T-helper 17 cell (primary cell): Measurements from ENCODE around the gene TRIM43. TPM values are rescaled to one million over a fixed set of nuclear protein-coding genes. Genes with fewer than 3 reads are reported as not detected.
"Not testable (repeated sequence)": the region's sequence is repeated elsewhere in the genome, so short reads cannot be mapped to it uniquely, and the experiment has no call there.

Experiments used
- ATAC-seq: fragments of 150-1000 bp; cut with Tn5 transposase; 2 replicates; pipeline ENCODE4 v1.10.0; 2021; ENCODE audit warnings: mild to moderate bottlenecking, moderate library complexity
- DNase-seq, 3 donors: peaks; one replicate each; pipeline versions ENCODE4 v3.0.0 to v3.0.0-alpha.2; 2020 to 2021
- H3K9me3 ChIP-seq: one replicate; pipeline ENCODE4 v1.7.0; 2013; ENCODE audit warnings: low read length, mild to moderate bottlenecking; ENCODE audit not compliant: control insufficient read depth, poor library complexity, severe bottlenecking
- H3K27ac Mint-ChIP-seq: one replicate; pipeline ENCODE4 v1.8.0; 2022; ENCODE audit warnings: mild to moderate bottlenecking, moderate library complexity, mixed read lengths
- H3K27me3 Mint-ChIP-seq: one replicate; pipeline ENCODE4 v1.8.0; 2022; ENCODE audit warnings: mixed read lengths
- H3K36me3 Mint-ChIP-seq: one replicate; pipeline ENCODE4 v1.8.0; 2022; ENCODE audit warnings: low read depth, mixed read lengths
- H3K4me1 Mint-ChIP-seq: one replicate; pipeline ENCODE4 v1.8.0; 2022; ENCODE audit warnings: mild to moderate bottlenecking, mixed read lengths
- H3K4me3 Mint-ChIP-seq: one replicate; pipeline ENCODE4 v1.8.0; 2022; ENCODE audit warnings: mild to moderate bottlenecking, moderate library complexity, mixed read lengths
- total RNA-seq, 4 donors: library from RNA in 2 of 4; stranded (reverse) in 2 of 4; gene quantifications; one replicate each; pipeline ENCODE4 v1.2.3 and lab custom pipeline; 2022 to 2026

The TRIM43 gene
- total RNA-seq, result not detected
- total RNA-seq (lab: John Stamatoyannopoulos, UW), result 0 reads per million in 2 donors

DNA sequence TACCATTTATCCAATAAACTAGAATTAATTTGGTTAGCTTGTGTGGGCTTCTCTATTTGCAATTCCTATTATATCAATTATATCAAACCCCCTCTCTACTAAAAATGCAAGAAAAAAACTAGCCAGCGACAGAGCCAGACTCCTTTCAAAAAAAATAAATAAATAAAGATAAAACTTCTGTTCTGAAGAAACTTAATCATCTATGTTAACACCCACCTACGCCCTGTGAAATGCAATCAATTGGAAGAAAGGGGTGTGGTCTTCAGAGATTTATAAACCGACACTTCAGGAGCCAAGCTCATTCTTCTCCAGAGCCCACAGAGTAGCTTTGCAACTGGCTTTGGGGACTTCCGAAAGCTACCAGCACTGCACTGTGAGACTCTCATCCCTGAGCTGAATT, at the start of gene TRIM43:
Gene TRIM43, plus strand, starts transcription at position 301 of the 400 bp plus-strand sequence. CDS start 2,023 bp downstream, outside the sequence.
- not testable (repeated sequence) for ATAC-seq, DNase-seq, H3K9me3 ChIP-seq, H3K4me1 Mint-ChIP-seq, H3K36me3 Mint-ChIP-seq, H3K4me3 Mint-ChIP-seq, H3K27ac Mint-ChIP-seq
- peaks cover 12% of the 10 kb centered on the region for H3K27me3 Mint-ChIP-seq

DNA sequence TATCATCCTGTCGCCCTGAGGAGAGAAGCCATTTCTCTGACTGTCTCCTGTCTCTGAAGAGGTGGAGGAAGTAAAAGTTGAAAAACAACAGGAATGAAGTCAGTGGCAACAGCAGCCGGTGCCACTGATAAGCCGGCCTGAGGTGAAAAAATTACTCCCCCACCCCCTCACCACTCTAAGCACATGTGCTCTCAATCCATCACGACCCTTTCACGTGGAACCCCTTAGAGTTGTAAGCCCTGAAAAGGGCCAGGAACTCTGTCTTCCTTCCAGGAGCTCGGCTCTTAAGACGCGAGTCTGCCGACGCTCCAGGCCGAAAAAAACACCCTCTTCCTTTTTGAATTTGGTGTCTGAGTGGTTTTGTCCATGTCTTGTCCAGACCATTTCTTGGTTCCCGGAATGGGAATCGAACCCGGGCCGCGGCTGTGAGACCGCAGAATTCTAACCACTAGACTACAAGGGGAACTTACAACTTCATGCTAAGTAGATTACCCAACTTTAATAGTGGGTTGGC, 40.7 kb upstream of the TRIM43 start:
- peaks cover 41% of the 10 kb centered on the region for H3K27me3 Mint-ChIP-seq
- no peak overlapping the region for H3K27ac Mint-ChIP-seq
- no peak overlapping the region for H3K4me3 Mint-ChIP-seq
- no peaks in the 10 kb centered on the region for H3K9me3 ChIP-seq
- H3K4me1 Mint-ChIP-seq, result peaks cover 6% of the 10 kb centered on the region
- no peaks in the 10 kb centered on the region for H3K36me3 Mint-ChIP-seq
- ATAC-seq (no peak), DNase-seq (no peak)

DNA sequence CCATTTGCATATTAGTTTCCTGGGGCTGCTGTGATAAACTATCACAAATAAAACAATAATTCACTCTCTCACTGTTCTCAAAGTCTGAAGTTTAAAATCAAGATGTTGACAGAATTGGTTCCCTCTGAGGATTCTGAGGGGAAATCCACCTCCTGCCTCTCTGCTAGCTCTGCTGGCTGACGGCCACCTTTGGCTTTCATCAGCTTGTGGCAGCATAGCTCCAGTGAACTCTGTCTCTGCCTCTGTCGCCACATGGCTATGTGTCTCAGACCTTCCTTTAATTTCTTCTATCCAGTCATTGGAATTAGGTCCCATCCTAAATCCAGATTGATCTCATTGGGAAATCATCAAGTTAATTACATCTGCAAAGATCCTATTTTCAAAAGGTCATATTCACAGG, 38.9 kb upstream of the TRIM43 start:
- Mint-ChIP-seq H3K36me3 (peaks cover 3% of the 10 kb centered on the region), H3K4me1 (peaks cover 2% of the 10 kb centered on the region), H3K4me3 (no peak overlapping the region), H3K27ac (no peak overlapping the region), H3K27me3 (peaks cover 47% of the 10 kb centered on the region)
- ATAC-seq (no peak), DNase-seq (no peak)
- no peaks in the 10 kb centered on the region for H3K9me3 ChIP-seq

DNA sequence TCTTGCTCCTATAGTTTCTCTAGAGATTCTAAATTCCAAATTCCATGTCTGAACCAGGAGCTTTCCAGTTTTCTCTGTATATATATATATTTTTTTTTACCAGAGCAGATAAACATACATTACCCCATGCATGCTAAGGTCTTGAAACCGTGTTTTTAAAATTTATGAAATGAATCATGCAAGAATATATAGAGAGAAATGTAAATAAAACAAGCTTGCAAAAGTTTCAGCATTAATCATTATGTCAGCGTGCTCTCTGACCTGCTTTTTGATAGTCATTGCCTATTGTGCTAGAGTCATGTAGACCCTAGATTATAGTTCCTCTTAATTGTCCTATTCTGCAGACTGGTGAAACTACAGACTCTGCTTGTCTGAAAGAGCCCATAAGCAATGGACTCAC, 22.6 kb upstream of the TRIM43 start:
- DNase-seq (no peak), ATAC-seq (no peak)
- no peak overlapping the region for H3K4me3 Mint-ChIP-seq
- H3K36me3 Mint-ChIP-seq, result peaks cover 3% of the 10 kb centered on the region
- H3K9me3 ChIP-seq, result no peaks in the 10 kb centered on the region
- H3K27ac Mint-ChIP-seq, result no peak overlapping the region
- H3K4me1 Mint-ChIP-seq, result no peaks in the 10 kb centered on the region
- peaks cover 49% of the 10 kb centered on the region for H3K27me3 Mint-ChIP-seq

DNA sequence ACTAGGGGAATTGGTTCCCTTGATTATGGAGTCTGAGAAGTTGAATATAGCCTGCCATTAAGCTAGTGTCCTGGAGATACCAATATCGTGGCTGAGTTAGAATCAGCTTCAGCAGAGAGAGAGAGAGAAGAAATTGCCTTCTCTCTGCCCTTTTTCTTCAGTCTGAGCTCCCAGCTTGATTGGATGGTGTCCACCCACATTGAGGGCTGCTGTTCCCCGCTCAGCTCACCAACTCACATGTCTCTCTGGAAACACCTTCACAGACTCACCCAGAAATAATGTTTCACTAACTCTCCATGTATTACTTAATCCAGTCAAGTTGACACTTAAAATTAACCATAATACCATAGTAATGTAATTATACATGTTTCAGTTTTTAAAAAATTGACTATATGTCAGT, 17.9 kb upstream of the TRIM43 start:
- H3K9me3 ChIP-seq, result no peaks in the 10 kb centered on the region
- Mint-ChIP-seq H3K4me1 (no peaks in the 10 kb centered on the region), H3K27ac (no peak overlapping the region), H3K36me3 (peaks cover 3% of the 10 kb centered on the region), H3K4me3 (no peak overlapping the region), H3K27me3 (peaks cover 51% of the 10 kb centered on the region)
- ATAC-seq (no peak), DNase-seq (no peak)

DNA sequence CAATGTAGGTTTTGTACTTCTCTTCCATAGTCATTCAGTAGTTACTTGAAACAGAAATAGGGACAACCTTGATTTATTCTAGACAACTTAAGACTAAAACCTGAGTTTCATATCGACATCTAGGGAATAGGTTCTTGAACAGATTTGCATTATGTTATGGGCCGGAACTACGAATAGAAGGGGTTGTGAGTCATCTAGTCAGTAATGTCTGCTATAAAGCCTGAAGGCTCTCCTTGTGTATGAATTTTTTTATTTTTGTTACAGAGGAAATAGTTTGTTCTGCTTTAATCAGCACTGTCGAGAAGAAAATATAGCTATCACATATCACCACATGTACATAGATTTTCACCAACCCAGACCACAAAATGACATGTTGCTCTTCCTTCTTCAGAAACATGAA, 17.3 kb upstream of the TRIM43 start:
- H3K27ac Mint-ChIP-seq, result no peak overlapping the region
- peaks cover under 1% of the 10 kb centered on the region for H3K36me3 Mint-ChIP-seq
- H3K27me3 Mint-ChIP-seq, result peaks cover 50% of the 10 kb centered on the region
- ATAC-seq (no peak), DNase-seq (no peak)
- no peaks in the 10 kb centered on the region for H3K4me1 Mint-ChIP-seq
- H3K9me3 ChIP-seq, result no peaks in the 10 kb centered on the region
- no peak overlapping the region for H3K4me3 Mint-ChIP-seq

DNA sequence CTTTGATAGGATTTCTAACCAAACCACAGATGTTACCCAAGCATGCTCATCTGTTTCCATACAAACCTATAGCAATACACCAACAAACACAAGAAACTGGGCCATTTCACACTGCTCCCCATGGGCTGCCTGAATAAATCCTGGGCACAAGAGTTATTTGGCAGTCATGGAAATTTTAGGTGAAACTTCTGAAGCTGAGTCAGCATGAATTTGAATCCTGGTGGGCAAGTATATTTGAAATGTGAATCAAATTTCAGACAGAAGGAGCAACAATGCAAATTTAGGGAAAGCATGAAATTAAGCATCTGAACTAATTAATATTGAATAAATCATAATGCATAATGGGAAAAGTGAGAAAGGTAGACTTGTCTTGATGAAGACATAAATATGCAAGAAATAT, 15.9 kb upstream of the TRIM43 start:
- no peak overlapping the region for H3K27ac Mint-ChIP-seq
- no peak overlapping the region for H3K4me3 Mint-ChIP-seq
- ATAC-seq, result no peak
- no peaks in the 10 kb centered on the region for H3K4me1 Mint-ChIP-seq
- peaks cover 40% of the 10 kb centered on the region for H3K27me3 Mint-ChIP-seq
- no peaks in the 10 kb centered on the region for H3K36me3 Mint-ChIP-seq
- no peak for DNase-seq
- no peaks in the 10 kb centered on the region for H3K9me3 ChIP-seq

DNA sequence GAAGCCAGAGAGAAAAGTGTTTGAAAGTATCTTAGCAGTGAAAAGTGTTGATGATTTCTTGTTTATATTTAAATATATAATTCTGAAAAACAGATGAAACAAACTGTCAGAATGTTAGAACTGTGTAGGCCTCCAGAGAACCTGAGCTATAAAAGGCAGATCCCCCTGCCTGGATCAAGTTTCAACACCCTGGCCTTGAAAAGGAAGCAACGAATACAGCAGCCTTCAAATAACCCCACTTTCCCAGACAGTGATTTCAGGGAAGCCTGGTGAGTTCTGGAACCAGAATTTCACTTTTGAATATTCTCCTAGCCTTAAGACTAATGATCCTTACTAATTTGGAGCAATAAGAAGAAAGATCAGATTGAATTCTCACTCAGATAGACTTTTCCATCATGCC, 13.3 kb upstream of the TRIM43 start:
- Mint-ChIP-seq H3K36me3 (no peaks in the 10 kb centered on the region), H3K27me3 (peaks cover 40% of the 10 kb centered on the region), H3K27ac (no peak overlapping the region), H3K4me1 (no peaks in the 10 kb centered on the region), H3K4me3 (no peak overlapping the region)
- no peak for DNase-seq
- no peak for ATAC-seq
- no peaks in the 10 kb centered on the region for H3K9me3 ChIP-seq

DNA sequence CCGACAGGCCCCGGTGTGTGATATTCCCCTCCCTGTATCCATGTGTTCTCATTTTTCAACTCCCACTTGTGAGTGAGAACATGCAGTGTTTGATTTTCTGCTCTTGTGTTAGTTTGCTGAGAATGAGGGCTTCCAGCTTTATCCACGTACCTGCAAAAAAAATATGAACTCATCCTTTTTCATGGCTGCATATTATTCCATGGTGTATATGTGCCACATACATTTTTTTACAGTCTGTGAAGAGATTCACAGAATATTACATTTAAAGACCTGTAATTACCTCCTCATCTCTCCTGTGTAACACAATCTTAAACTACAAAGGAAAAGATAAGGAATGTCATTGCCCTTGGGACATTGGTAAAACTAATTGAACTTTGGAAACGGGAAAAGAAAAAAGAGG, 8.3 kb upstream of the TRIM43 start:
- peaks cover 11% of the 10 kb centered on the region for H3K27me3 Mint-ChIP-seq
- not testable (repeated sequence) for H3K4me1 Mint-ChIP-seq, H3K9me3 ChIP-seq, ATAC-seq, H3K4me3 Mint-ChIP-seq, H3K27ac Mint-ChIP-seq, DNase-seq, H3K36me3 Mint-ChIP-seq

DNA sequence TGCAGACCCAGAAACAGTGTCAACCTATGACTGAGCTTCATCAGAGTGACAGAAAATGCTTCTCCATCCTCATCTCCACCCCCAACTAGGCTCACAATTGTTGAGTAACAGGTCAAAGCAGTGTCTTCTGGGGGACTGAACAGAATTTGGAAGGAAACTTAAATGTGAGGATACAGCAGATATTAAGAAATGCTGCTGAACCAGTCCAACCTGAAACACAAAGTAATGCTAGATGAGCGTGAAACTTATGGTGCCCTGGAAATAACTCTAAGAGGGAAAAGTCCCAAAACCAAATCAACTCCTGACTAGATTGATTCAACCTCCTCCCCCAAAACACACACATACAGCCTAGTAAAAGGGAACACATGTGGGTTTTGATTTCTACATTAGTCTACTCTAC, 7.5 kb upstream of the TRIM43 start:
- not testable (repeated sequence) for H3K36me3 Mint-ChIP-seq, H3K27me3 Mint-ChIP-seq, DNase-seq, H3K4me3 Mint-ChIP-seq, H3K27ac Mint-ChIP-seq, H3K4me1 Mint-ChIP-seq, H3K9me3 ChIP-seq, ATAC-seq

DNA sequence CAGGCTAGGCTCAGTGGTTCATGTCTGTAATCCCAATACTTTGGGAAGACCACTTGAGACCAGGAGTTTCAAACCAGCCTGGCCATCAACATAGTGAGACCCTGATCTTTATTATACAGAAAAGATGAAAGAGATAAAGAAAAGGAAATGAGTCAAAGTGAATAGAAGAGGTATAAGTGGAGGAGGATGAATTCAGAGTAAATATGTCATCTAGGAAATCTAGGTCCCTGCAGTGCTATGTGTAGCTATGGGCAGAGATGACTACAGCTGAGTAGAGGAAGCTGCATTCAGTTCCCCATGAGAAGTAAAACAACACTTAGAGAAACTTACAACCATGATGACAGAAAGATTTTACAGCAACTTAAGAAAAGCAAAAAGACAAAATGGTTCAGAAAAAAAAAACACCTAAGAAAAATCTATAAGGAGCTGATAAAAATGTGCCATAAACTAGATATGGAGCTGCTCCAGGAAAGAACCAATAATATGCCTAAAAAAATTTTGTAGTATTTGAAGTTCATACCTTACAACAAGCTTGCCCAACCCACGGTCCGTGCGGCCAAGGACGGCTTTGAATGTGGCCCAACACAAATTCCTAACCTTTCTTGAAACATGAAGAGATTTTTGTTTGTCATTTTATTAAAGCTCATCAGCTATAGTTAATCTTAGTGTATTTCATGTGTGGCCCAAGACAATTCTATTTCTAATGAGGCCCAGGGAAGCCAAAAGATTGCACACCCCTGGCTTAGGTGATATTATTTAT, 1.8 kb upstream of the TRIM43 start:
- H3K27ac Mint-ChIP-seq, H3K4me1 Mint-ChIP-seq, H3K36me3 Mint-ChIP-seq, H3K4me3 Mint-ChIP-seq, DNase-seq, H3K9me3 ChIP-seq, ATAC-seq: not testable (repeated sequence)
- peaks cover 12% of the 10 kb centered on the region for H3K27me3 Mint-ChIP-seq

DNA sequence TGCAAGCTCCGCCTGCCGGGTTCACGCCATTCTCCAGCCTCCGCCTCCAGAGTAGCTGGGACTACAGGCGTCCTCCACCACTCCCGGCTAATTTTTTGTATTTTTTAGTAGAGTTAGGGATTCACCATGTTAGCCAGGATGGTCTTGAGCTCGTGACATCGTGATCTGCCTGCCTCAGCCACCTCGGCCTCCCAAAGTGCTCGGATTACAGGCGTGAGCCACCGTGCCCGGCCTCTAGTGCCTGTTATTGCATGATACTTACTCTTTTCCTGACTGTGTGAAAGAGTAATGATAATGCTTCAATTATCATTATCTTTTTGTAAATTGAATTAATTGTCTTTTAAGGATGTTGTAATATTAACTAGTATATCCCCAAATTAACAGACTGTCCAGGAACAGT, 1.2 kb downstream of the TRIM43 start:
- H3K4me3 Mint-ChIP-seq, H3K9me3 ChIP-seq, H3K36me3 Mint-ChIP-seq, H3K4me1 Mint-ChIP-seq, H3K27ac Mint-ChIP-seq, H3K27me3 Mint-ChIP-seq, ATAC-seq, DNase-seq: not testable (repeated sequence)

DNA sequence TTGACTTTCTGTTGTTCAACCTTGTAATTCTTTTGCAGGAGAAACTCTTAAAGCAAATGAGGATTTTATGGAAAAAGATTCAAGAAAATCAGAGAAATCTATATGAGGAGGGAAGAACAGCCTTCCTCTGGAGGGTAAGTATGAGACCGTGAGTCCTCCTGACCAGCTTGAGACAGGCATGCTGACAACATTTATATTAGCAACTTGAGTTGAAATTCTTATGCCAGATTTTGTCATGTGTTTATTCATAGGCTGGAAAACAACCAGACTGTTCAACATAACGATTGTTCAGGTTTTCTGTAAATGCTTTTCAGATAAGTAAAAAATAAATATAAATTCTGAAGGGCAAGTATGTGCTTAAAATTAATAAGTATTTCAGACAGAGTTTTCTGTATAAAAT, 3.2 kb downstream of the TRIM43 start:
- not testable (repeated sequence) for H3K4me3 Mint-ChIP-seq, H3K36me3 Mint-ChIP-seq, H3K27ac Mint-ChIP-seq, H3K9me3 ChIP-seq, ATAC-seq, H3K27me3 Mint-ChIP-seq, H3K4me1 Mint-ChIP-seq, DNase-seq

DNA sequence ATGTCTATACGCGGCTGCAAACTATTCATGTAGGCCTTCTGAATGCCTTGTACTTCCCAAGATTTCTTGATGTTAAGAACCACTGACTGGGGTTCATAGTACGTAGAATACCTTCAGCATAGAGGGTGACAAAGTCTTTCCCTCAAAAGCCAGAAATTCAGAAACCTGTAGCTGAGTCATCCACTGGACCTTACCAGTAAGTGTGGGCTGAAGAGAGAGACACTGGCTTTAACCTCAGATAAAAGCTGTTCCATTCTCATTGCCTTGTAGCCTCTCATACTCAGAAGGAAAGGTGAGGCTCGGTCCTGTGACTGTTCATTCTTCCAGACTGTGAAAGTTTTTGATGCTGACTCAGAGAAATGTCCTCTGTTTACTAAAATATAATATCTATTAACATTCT, 9.5 kb downstream of the TRIM43 start:
- H3K27me3 Mint-ChIP-seq, H3K27ac Mint-ChIP-seq, H3K4me1 Mint-ChIP-seq, DNase-seq, H3K36me3 Mint-ChIP-seq, ATAC-seq, H3K4me3 Mint-ChIP-seq, H3K9me3 ChIP-seq: not testable (repeated sequence)
